CD4-positive, alpha-beta T cell treated with Interleukin-17A for 1 hour (primary cell): Measurements from ENCODE around the gene TCAIM.
"Not testable (repeated sequence)": the region's sequence is repeated elsewhere in the genome, so short reads cannot be mapped to it uniquely, and the experiment has no call there.

Source experiments
- DNase-seq: peaks from one replicate; pipeline ENCODE4 v3.0.0-alpha.2; 2020

The TCAIM gene

GRCh38 chr3:44348993-44349392 is 10.4 kb downstream of the TCAIM start:
- no peak for DNase-seq

- no peak for DNase-seq
Measured at GRCh38 chr3:44353355-44353924, 14.9 kb downstream of the TCAIM start.

GRCh38 chr3:44355362-44356033 is 16.9 kb downstream of the TCAIM start:
- no peak for DNase-seq

GRCh38 chr3:44359146-44359751 is 20.7 kb downstream of the TCAIM start:
- no peak for DNase-seq

- no peak for DNase-seq
Measured at GRCh38 chr3:44363591-44363990, 25.0 kb downstream of the TCAIM start.

GRCh38 chr3:44365952-44366351 is 27.4 kb downstream of the TCAIM start:
- DNase-seq, result no peak

- no peak for DNase-seq
Measured at GRCh38 chr3:44375450-44375849, 36.9 kb downstream of the TCAIM start.

- DNase-seq, result no peak
Measured at GRCh38 chr3:44387404-44387803, 48.8 kb downstream of the TCAIM start.

GRCh38 chr3:44392489-44392888 is 53.9 kb downstream of the TCAIM start:
- no peak for DNase-seq

- no peak for DNase-seq
Measured at GRCh38 chr3:44395714-44396113, 57.1 kb downstream of the TCAIM start.

- DNase-seq, result no peak
Measured at GRCh38 chr3:44396200-44397171, 57.9 kb downstream of the TCAIM start.

GRCh38 chr3:44398271-44398670 is 59.7 kb downstream of the TCAIM start:
- not testable (repeated sequence) for DNase-seq

GRCh38 chr3:44398853-44399252 is 60.3 kb downstream of the TCAIM start:
- no peak for DNase-seq

GRCh38 chr3:44400771-44401170 is 62.2 kb downstream of the TCAIM start:
- DNase-seq, result no peak

- DNase-seq, result no peak
Measured at GRCh38 chr3:44402548-44402947, 64.0 kb downstream of the TCAIM start.

GRCh38 chr3:44409640-44410410 is 71.3 kb downstream of the TCAIM start:
- no peak for DNase-seq

GRCh38 chr3:44411031-44411645 is 72.6 kb downstream of the TCAIM start:
- DNase-seq, result no peak

GRCh38 chr3:44412365-44412764 is 73.8 kb downstream of the TCAIM start:
- no peak for DNase-seq

GRCh38 chr3:44414517-44415090 is 76.0 kb downstream of the TCAIM start:
- no peak for DNase-seq

GRCh38 chr3:44415421-44415820 is 76.9 kb downstream of the TCAIM start:
- DNase-seq, result no peak
